Gastroesophageal sphincter (tissue), 4 donors: Measurements from ENCODE around the gene OPCML. TPM values are rescaled to one million over a fixed set of nuclear protein-coding genes. Genes with fewer than 3 reads are reported as not detected.

Experiments
- ATAC-seq: fragments of 150-250 bp; one replicate; pipeline ENCODE4 v1.9.1; 2016; ENCODE audit warnings: mild to moderate bottlenecking, moderate library complexity
- H3K27ac ChIP-seq, 4 donors: fragments of 200-600 bp; sonication (generic) in 3 of 4; 1 replicate in 3 of 4; 2 replicates in 1 of 4; pipeline ENCODE4 v1.5.1; 2016 to 2019
- H3K27me3 ChIP-seq: fragments of 200-600 bp; sonication (generic); one replicate; pipeline ENCODE4 v1.5.1; 2019
- H3K36me3 ChIP-seq, 2 donors: fragments of 200-600 bp; sonication (generic); one replicate each; pipeline ENCODE4 v1.5.1; 2019; ENCODE audit warnings: control low read depth in 1 of 2
- H3K4me1 ChIP-seq, 3 donors: fragments of 200-600 bp; sonication (generic); 1 replicate in 2 of 3; 2 replicates in 1 of 3; pipeline ENCODE4 v1.5.1; 2016 to 2019; ENCODE audit warnings: control low read depth in 2 of 3
- H3K4me3 ChIP-seq, 2 donors: fragments of 200-600 bp; sonication (generic); one replicate each; pipeline ENCODE4 v1.5.1; 2019; ENCODE audit warnings: mild to moderate bottlenecking in 1 of 2, moderate library complexity in 1 of 2
- H3K9me3 ChIP-seq, 3 donors: fragments of 200-600 bp; sonication (generic); one replicate each; pipeline ENCODE4 v1.5.1; 2017 to 2019; ENCODE audit warnings: control low read depth in 2 of 3
- CTCF ChIP-seq, 4 experiments: fragments of 200-600 bp in 2 of 4; fragments of 450-650 bp in 2 of 4; sonication (generic) in 1 of 4; IDR thresholded peaks; one replicate each; pipeline ENCODE4 v1.5.1; 2017 to 2019; ENCODE audit warnings: antibody characterized with exemption in 4 of 4, mild to moderate bottlenecking in 2 of 4, moderate library complexity in 2 of 4
- EP300 ChIP-seq: sonication (generic); formaldehyde crosslinking; IDR thresholded peaks from one replicate; pipeline ENCODE4 v1.6.1; 2017; ENCODE audit warnings: antibody characterized with exemption, mild to moderate bottlenecking
- POLR2A ChIP-seq, 2 donors: fragments of 450-650 bp; IDR thresholded peaks; one replicate each; pipeline ENCODE4 v1.6.1; 2017; ENCODE audit warnings: antibody characterized with exemption in 2 of 2, mild to moderate bottlenecking in 2 of 2, moderate library complexity in 1 of 2
- POLR2AphosphoS5 ChIP-seq: sonication (generic); formaldehyde crosslinking; IDR thresholded peaks from one replicate; pipeline ENCODE4 v1.6.1; 2017; ENCODE audit warnings: antibody characterized with exemption
- WGBS, 2 donors: methylation state at CpG; one replicate each; pipeline ENCODE4 v1.1.5; 2018; ENCODE audit warnings: low coverage in 1 of 2; 5-methylcytosine and 5-hydroxymethylcytosine counted together
- total RNA-seq, 4 donors: library from RNA; depleted of rRNA; stranded (reverse); fragments of >200 nt; gene quantifications; one replicate each; pipeline ENCODE4 v1.1.0, GENCODE V29; 2016

The OPCML gene
- total RNA-seq, 4 donors from 2014 or later, result 0.13 to 0.93 (median 0.33) TPM

- no peaks in the 10 kb centered on the region for H3K36me3 ChIP-seq
- TF ChIP-seq POLR2AphosphoS5 (no peak), CTCF (IDR thresholded peaks at IDR 0.05) (no peak), POLR2A (IDR thresholded peaks at IDR 0.05) (no peak), EP300 (no peak)
- peaks cover 10% of the 10 kb centered on the region for H3K27me3 ChIP-seq
- H3K9me3 ChIP-seq, result no peaks in the 10 kb centered on the region
- H3K4me1 ChIP-seq, result no peaks in the 10 kb centered on the region
- H3K27ac ChIP-seq, result no peak overlapping the region
- no peak for ATAC-seq
- H3K4me3 ChIP-seq, result no peak overlapping the region
- WGBS, 2 donors, result 81 to 92% methylated on average over 2 of the region's 2 CpGs
Measured at GRCh38 chr11:133521502-133521901, 10.8 kb downstream of the OPCML start.

- no peak for ATAC-seq
- H3K27ac ChIP-seq, result no peak overlapping the region
- H3K4me3 ChIP-seq, result no peak overlapping the region
- H3K9me3 ChIP-seq, result no peaks in the 10 kb centered on the region
- 54% methylated on average over 5 of the region's 7 CpGs; no CpG with 5 or more reads in 1 of the 2 donors for WGBS, 2 donors
- peaks cover 10% of the 10 kb centered on the region for H3K27me3 ChIP-seq
- no peaks in the 10 kb centered on the region for H3K36me3 ChIP-seq
- H3K4me1 ChIP-seq, result no peaks in the 10 kb centered on the region
- TF ChIP-seq POLR2A (IDR thresholded peaks at IDR 0.05), result no peak
Measured at GRCh38 chr11:133520707-133521106, 11.6 kb downstream of the OPCML start.

GRCh38 chr11:133519560-133519959 is 12.7 kb downstream of the OPCML start:
- peaks cover 11% of the 10 kb centered on the region for H3K27me3 ChIP-seq
- no peak overlapping the region for H3K4me3 ChIP-seq
- H3K4me1 ChIP-seq, result no peaks in the 10 kb centered on the region
- TF ChIP-seq EP300 (no peak), POLR2A (IDR thresholded peaks at IDR 0.05) (no peak), CTCF (IDR thresholded peaks at IDR 0.05) (no peak), POLR2AphosphoS5 (no peak)
- 61% methylated on average over 3 of the region's 3 CpGs; no CpG with 5 or more reads in 1 of the 2 donors for WGBS, 2 donors
- H3K27ac ChIP-seq, result no peak overlapping the region
- H3K36me3 ChIP-seq, result no peaks in the 10 kb centered on the region
- ATAC-seq, result no peak
- H3K9me3 ChIP-seq, result no peaks in the 10 kb centered on the region

GRCh38 chr11:133518702-133519264 is 13.5 kb downstream of the OPCML start:
- Histone ChIP-seq H3K27me3 (peaks cover 11% of the 10 kb centered on the region), H3K4me1 (no peaks in the 10 kb centered on the region), H3K36me3 (no peaks in the 10 kb centered on the region), H3K27ac (no peak overlapping the region), H3K4me3 (no peak overlapping the region), H3K9me3 (no peaks in the 10 kb centered on the region)
- no peak for ATAC-seq
- 40 to 58% methylated on average over 1 to 5 of the region's 7 CpGs for WGBS, 2 donors
- TF ChIP-seq POLR2AphosphoS5, result no peak

- TF ChIP-seq EP300 (no peak), POLR2AphosphoS5 (no peak), CTCF (IDR thresholded peaks at IDR 0.05) (no peak), POLR2A (IDR thresholded peaks at IDR 0.05) (no peak)
- Histone ChIP-seq H3K4me1 (no peaks in the 10 kb centered on the region), H3K4me3 (no peak overlapping the region), H3K9me3 (no peaks in the 10 kb centered on the region), H3K27ac (no peak overlapping the region), H3K36me3 (no peaks in the 10 kb centered on the region), H3K27me3 (peaks cover 11% of the 10 kb centered on the region)
- WGBS, 2 donors, result 76 to 79% methylated on average over 4 to 6 of the region's 8 CpGs
- ATAC-seq, result no peak
Measured at GRCh38 chr11:133516845-133517244, 15.5 kb downstream of the OPCML start.

- ATAC-seq, result no peak
- Histone ChIP-seq H3K9me3 (no peaks in the 10 kb centered on the region), H3K4me3 (no peak overlapping the region), H3K36me3 (no peaks in the 10 kb centered on the region), H3K4me1 (no peaks in the 10 kb centered on the region), H3K27me3 (peaks cover 11% of the 10 kb centered on the region), H3K27ac (no peak overlapping the region)
- TF ChIP-seq CTCF (IDR thresholded peaks at IDR 0.05) (no peak), POLR2AphosphoS5 (no peak), EP300 (no peak), POLR2A (IDR thresholded peaks at IDR 0.05) (no peak)
- 38 to 75% methylated on average over 2 of the region's 2 CpGs for WGBS, 2 donors
Measured at GRCh38 chr11:133515107-133515506, 17.2 kb downstream of the OPCML start.
